Retina (tissue), 1 donor: ENCODE data around the gene TLE1.
"Not testable (repeated sequence)": the region's sequence is repeated elsewhere in the genome, so short reads cannot be mapped to it uniquely, and the experiment has no call there.

Source experiments
- DNase-seq: peaks from one replicate; pipeline ENCODE4 v3.0.0-alpha.2; 2016

Gene TLE1

DNA sequence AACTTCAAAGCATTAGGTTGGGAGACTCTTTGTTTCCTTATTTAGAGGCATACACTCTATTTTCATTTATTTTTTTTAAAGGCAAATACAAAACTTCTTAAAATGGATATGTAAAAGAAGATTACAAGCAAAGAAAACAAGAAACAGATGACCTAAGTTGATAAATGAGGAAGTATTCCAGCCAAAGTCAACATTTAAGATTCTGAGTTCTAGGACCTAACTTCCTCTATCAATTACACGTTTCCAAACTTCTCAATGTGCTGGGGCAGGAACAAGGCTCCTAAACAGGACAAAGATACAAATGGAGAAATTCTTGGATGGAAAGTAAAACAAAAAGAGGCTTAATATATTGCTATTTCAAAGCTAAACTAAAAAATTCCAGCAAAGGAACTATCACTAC, 89.5 kb downstream of the TLE1 start:
- no peak for DNase-seq

DNA sequence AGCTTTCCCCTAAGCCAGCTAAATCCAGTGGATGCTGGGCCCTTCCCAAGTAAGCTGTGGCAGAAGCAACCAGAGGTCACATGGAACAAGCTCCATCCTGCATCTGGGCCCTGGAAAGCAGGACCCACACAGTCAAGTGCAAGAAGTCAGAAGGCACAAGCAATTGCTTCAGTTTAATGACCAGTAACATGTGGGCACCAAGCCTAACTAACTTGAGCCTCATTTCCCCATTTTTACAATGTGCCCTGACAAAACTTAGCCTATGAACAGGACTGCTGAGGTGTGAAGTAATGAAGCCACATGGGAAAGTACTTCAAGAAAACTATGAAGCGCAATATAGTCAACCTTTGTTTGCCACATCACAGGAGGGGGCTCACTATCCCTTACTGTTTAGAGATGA, 90.5 kb downstream of the TLE1 start:
- DNase-seq, result no peak

DNA sequence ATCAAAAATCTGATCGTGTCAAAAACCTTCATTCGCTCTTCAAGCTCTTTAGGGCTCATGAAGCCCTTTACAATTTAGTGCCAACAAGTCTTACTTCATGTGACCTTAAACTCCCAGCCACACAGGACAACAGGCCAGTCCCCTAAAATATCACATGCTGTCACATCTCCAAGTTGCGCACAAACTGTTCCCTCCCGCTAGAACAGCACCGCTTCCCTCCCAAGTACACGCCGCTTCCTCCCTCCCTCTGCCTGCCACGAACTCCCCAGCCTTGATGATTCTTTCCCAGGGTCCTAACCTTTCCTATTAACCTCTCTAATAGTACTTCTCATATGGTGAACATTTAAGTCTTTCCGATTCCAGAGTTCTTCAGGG, 91.2 kb downstream of the TLE1 start:
- DNase-seq, result no peak

DNA sequence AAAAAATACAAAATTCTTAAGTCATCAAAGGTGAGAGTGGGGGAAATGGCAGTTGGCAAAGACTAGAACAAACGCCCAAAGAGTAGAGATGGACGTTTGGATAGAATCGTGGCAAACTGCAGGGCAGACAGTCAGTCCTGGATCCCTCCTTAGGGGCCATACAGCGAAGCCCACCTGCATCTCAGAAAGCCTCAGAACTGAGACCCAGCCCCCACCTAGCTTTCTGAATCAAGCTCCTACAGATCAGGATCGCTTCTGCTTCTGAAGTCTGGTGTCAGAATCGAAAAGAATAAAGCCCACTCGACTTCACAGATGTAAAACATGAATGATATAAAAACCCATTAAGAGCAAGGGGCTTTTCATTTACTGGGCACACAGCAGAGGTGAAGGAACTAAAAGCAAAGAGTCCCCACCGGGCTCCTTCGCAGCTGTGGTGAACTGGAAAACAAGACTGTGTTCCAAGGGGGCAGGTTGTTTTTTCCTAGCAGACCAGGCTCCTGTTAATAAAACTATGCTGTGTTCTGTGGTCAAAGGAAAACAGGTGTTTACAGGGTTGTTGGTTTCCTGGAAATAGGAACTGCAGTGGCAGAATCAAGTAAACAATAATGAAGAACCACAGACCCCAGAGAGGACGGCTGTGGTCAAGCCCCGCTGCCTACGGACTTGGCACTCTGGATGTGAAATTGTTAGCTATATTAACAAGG, 91.8 kb downstream of the TLE1 start:
- no peak for DNase-seq

DNA sequence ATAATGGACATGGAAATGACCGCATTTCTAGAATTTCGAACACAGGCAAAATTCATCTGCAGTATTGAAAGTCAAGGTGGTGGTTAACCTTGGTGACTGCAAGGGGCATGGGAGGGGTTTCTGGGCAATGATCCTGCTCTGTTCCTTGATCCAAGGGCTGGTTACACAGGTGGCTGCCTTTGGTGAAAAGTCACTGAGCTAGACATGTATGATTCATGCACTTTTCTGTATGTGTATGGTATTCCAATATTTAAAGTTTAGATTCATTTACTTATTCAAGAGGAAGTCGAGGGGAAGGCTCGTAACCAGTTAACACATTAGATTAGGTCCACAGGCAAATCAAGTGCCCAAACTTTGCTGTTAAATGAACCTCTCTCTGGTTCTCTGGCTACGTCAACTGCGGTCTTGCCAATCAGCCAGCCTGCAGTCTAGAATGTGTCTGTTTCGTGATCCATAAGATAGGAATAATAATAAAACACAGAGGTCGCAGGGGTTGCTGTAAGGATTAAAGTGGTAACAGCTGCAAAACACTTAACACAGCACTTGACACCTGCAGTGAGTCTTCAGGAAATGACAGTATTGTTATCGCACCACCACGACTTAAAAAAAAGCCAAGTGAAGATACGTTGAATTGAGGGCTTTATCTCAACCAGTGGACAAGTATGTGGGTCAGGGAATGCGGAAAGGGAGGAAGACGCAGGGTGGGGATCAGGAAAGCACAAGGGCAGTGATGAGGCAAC, 92.5 kb downstream of the TLE1 start:
- no peak for DNase-seq

DNA sequence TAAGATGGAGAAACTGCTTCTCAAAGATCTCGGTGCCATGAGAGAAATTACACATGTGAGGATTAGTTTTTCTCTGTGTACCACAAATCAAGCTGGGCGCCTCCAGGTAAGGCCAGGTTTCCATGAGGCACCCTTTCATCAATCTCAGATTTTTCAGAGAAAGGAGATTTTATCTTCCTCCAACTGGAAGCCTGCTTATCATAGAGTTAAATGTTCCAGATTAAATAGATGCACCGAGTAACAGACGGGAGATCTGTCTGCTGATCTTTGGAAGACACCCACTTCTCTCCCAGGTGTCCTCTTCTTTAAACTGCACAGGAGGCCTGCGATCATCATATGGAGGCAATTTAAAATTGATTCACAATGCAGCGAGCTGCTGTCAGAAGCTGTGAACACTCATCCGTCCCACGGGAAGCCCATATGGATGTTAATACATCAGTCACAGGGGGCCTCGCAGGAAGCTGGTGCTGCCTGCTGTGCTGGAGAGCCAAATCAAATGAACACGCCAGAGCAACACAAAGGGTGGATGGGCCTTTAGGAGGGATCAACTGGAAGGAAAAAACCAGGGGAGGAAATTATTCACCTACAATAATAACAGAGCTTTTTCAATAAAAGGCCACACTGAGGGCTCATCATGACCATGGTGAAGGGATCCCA, 93.3 kb downstream of the TLE1 start:
- DNase-seq, result peak; percentile 44

DNA sequence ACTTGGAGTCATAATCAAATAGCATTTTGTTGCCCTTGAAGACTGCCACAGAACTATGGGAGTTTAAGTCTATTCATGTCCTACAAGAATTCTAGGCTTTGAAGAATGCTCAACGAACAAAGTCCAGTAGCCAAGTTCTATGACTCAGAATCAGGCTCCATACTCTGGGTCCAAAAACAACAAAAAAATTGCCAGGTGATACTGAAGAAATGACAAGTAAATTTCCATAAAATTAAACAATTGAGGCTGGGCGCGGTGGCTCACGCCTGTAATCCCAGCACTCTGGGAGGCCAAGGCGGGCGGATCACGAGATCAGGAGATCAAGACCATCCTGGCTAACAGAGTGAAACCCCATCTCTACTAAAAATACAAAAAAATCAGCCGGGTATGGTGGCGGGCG, 94.1 kb downstream of the TLE1 start:
- not testable (repeated sequence) for DNase-seq

DNA sequence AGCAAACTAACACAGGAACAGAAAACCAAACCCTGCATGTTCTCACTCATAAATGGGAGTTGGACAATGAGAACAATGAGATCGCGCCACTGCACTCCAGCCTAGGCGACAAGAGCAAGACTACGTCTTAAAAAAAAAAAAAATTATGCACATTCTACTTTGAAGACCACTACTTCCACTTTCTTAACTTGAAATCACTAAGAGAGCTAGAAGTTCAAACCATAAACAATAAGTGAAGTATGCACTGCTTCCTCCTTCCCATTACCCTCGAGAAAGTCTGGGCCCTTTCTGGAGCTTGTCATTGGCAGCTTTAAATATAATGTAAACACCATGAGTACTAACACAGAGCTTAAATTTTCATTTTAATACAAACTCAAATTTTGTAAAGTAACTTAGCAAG, 94.9 kb downstream of the TLE1 start:
- no peak for DNase-seq

DNA sequence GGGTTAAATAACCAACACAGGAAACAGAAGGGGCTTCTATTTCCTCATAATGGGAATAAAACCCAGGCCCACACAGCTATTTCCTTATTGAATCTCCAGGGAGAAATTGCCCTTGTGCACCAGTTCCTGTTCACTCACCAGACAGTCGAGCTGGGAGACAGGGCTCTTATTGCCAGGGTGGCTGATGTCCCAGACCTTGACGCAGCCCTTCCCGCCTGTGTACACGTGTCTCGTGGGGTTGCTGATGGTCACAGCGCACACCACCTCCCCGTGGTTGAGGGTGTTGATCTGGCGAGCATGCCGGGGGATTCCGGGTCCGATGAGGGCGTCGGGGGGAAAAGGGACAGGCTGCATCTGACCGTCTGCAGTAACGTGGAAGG, 96.5 kb downstream of the TLE1 start:
- no peak for DNase-seq

DNA sequence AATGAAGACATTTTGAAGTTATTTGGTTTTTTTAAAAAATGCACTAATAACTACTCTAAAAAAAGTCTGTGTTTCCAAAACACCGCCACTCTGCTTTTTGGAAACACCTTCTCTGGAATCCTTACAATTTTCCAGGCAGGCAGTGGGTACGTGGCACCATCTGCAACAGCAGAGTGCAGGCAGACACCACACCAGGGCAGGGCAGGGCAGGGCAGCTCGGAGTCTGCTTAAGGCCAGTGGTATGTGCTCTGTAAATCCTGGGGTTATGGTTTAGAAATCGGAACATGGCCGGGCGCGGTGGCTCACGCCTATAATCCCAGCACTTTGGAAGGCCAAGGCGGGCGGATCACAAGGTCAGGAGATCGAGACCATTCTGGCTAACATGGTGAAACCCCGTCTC, 97.6 kb downstream of the TLE1 start:
- DNase-seq, result no peak

DNA sequence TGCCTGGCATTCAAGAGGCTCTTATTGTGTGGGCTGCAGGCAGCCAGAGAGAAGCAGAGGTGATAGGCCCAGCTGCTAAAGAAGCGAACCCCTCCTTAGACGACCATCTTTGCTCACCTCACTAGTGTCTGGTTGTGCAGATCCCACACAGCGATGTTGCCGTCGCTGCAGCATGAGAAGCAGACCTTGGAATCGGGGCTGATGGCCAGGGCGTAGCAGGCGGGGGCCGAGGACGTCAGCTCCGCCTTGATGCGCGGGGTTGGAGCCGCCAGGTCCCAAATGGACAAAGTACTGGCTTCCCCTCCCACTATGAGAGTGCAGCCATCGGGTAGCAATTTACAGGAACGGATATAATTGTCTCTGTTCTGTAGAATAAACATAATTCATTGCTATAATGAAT, 98.7 kb downstream of the TLE1 start:
- no peak for DNase-seq

DNA sequence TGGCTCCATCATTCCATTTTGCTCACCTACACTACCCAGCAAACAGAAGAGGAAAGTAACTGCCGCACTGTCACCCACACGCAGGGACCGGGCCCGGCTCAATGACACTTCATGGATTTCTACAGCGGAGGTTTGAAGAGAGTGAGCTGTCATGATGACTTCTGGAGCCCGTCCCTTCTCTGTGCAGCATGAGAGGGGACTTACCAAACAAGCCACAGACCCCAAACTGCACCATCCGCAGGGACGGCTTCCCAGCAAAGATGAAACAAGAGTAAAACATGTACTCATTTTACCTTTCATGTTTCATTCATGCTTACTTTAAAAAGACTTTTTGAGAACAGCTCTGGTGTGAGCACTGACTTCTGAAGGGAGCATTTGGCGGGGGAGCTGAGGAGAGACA, 99.5 kb downstream of the TLE1 start:
- DNase-seq, result no peak

DNA sequence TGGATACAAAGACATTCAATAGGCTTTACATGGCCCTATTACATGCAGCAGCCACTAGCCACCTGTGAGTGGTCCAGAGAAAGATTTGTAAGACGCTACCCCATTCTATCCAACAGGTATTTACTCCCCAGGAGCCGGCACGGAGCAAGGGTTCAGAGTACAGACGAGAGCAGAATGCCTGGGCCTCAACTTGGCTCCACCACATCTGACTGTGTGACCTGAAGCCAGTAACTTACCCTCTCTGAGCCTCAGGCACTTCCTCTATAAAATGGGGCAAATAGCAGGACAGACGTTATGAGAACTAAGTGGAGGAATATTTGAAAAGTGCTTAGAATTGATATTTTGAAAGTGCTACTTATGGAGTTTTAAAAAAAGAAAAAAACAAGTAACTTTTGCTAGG, 100.0 kb downstream of the TLE1 start:
- DNase-seq, result no peak

DNA sequence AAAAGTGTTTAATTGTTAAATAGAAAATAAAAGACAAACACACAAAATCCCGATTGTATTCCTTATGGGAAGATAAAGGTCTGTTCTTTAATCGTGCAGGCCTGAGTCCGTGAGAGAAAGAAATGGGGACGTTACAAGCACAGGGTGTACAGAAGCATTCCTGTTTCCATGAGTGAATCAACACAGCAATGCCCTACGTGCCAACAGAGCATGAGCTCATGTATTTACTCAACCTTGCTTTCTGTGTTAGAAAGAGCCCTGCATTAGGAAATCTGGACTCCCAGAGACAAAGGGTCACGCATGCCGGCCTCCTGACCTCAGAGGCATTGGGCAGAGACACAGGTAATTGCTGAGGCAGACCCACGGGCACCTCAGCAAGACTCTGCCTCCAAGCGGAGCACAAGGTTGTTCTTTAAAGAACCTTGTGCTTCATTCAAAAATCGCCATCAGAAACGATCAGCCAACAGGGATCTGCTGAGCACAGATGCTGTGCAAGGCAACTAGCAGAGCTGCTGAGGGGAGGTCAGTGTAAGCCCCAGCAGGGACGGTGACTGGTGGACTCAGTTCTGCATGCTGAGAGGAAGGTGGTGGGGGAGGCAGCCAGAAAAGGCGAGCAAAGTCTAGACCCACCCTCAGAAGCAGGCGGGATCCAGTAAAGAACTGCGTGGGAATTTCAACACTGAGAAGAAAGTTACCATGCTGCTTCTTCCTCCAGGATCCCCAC, 101.0 kb downstream of the TLE1 start:
- DNase-seq, result peak; percentile 49

DNA sequence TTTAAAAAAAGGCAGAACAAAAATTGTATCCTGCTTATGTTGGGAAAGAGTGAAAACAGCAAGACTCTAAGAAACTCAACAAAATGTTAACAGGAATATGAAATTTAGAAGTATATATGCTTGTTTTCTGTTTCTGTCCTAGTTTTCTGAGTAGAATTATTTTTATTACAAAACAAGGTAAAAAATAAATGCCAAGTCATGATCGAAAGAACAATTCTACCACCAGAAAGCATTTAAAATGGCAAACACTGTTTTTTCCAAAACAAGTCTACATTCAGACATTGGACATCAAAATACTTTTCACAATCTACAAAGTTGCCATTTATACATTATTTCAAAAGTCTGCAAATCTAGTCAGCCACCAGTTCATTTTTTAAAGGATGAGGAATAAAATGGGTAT, 102.6 kb downstream of the TLE1 start:
- DNase-seq, result no peak

DNA sequence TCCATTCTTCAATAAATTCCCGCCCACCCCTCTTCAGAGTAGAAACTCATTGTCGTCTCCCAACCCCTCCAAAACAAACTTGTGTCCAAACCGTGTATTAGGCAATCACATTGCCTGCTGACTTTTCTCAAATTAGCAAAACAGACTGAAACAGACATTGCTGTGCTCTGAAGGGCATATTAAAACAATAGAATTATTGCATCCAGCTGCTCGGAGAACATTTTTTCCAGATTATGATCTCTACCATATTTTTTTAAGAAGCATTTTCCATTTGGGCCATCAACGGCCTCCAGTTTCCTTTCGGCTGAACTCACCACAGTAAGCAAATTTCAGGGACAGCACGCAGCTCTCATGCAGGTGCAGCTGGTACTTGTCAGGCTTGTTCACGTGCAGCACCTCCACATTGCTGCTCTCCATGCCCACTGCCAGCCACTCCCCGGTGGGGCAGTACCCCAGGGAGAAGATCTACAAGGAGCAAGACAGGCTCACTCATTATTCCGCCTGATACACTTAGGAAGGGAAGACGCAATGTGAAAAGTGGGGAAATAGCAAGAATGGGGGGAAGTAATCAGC, 104.1 kb downstream of the TLE1 start:
- no peak for DNase-seq

DNA sequence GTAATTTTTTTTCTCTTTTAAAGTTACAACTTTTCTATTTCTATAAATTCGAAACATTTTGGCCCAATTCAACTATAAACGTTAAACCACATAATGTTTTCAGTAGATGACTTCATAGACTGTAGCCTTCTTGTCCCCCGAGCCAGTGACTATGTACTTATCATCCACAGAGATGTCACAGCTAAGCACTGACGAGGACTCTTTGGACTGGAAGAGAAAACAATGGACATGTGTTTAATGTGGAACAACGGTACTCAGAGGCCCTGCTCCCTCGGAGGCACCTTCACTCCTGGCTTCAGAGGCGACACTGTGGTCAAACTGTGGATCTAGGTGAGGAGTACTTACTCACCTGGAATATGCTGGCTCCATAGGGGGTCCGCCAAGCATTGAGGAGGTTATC, 105.2 kb downstream of the TLE1 start:
- DNase-seq, result no peak

DNA sequence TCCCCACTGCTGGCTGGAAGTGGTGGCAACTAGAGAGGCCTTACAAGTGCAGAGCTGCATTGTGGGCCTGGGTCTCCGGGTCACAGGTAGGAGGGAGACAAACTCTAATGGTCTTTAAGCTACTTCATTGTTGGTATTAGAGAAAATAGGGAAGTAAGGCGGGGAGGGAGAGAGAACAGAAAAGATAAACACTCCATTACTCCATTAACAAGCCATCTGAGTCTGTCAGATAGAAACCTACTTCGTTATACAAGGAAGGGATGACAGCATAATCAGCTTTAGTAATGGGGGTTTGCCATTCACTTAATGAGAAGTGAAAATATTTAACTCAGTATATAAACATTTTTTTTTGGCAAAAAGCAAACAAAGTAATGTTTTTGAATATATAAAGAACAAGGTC, 107.4 kb downstream of the TLE1 start:
- DNase-seq, result no peak

DNA sequence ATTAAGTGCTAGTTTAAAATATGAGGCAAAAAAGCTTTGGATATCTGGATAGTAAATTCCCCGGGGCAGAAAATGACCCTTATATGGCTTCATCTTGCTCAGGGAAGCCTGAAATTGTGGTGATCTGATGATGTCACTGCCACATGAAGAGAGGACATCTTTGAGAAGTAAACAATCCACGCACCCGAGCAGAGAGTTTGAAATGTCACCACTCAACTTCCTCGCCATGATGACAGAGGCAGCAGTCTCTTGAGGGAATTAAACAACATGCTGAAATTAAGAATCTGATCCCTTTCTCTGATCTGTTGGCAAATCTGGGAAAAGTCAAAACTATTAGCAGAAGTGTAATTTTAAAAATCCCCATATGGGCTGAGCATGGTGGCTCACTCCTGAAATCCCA, 110.0 kb downstream of the TLE1 start:
- no peak for DNase-seq

DNA sequence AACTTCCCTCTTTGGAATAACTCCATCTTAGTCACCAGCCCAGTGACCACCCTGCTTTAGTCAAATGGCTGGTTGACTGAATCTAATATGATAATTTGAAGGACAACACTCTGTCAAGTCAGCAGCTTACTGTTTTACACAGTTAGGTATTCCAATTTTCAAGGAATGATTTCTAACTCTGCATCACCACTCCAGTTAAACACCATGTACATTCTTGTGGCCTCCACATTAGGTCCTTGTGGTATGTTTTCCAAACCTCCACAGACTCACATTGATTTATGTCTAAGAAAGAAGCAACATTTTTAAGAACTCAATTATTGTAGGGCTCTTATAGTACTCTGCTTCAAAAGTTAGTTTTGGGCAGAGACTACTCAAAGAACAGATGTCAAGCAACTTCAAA, 110.7 kb downstream of the TLE1 start:
- DNase-seq, result no peak

DNA sequence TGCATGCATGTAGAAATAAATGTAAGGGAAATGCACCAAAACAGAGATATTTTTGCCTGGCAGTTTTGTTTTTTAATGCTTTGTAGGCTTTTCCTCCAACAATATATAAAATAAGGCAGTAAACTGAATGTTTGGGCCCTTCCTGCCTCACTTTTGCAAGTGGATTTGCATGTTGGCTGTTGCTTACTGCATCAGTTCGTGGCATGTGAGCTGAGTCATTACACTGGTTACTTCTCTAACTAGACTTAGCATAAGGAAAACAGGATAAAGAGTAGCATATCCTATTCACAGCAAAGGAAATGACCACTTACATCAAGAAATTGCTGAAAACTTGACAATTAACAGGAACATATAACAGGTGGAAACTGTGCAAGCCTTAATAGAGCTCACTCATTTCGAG, 113.4 kb downstream of the TLE1 start:
- DNase-seq, result no peak

DNA sequence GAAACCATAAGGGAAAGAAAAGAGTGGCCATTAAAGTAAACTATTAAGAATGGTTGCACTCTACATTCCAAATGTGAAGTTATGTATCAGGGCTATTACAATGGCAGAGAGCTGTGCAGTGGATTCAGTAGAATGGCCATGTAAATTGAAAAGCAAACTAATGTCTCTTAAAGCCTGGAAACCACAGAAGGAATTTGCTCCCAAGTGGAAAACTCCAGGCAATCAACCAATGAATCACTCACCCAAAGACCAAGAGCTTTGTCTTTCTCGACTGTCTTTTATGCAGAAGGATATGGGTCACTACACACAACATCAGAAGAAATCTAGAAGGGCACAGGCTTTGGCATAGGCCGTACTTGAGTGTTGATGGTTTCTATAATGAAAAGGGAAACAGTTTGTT, 114.9 kb downstream of the TLE1 start:
- DNase-seq, result no peak
